ENCODE data around the gene RNU1-4. TPM values are rescaled to one million over a fixed set of nuclear protein-coding genes. Genes with fewer than 3 reads are reported as not detected.
"Not testable (repeated sequence)": the region's sequence is repeated elsewhere in the genome, so short reads cannot be mapped to it uniquely, and the experiment has no call there.

RNU1-4 gene
- total and polyA plus RNA-seq, 12 donors, result 635 to 5,242 (median 1,949) TPM; not detected in 2

GRCh38 chr1:16748710-16749109 is 8.4 kb downstream of the RNU1-4 start:
- DNase-seq; H3K27me3 ChIP-seq; H3K4me3 ChIP-seq; H3K27ac ChIP-seq; H3K36me3 ChIP-seq; H3K4me1 ChIP-seq; intact Hi-C loops (cut with DNase I); H3K9me3 ChIP-seq: not testable (repeated sequence)
- peak in 3 of 8 donors; percentile 11 to 49 (median 29) for ATAC-seq
- WGBS, 2 donors, result 81 to 83% methylated on average over 20 to 21 of the region's 26 CpGs

- H3K27me3 ChIP-seq; H3K4me1 ChIP-seq; H3K9me3 ChIP-seq; H3K4me3 ChIP-seq; H3K36me3 ChIP-seq; intact Hi-C loops (cut with DNase I); H3K27ac ChIP-seq; DNase-seq: not testable (repeated sequence)
- 81 to 100% methylated on average over 2 to 4 of the region's 19 CpGs for WGBS, 2 donors
- ATAC-seq, result peak in 7 of 8 donors; percentile 25 to 82 (median 51)
These were observed 9.9 kb downstream of the RNU1-4 start for GRCh38 chr1:16749910-16750888.

- ATAC-seq; H3K36me3 ChIP-seq; H3K9me3 ChIP-seq; H3K4me3 ChIP-seq; H3K27ac ChIP-seq; intact Hi-C loops (cut with DNase I); H3K4me1 ChIP-seq; DNase-seq; H3K27me3 ChIP-seq: not testable (repeated sequence)
- WGBS, 2 donors, result no CpG with 5 or more reads among the region's 3 CpGs
These were observed 12.5 kb downstream of the RNU1-4 start for GRCh38 chr1:16752770-16753169.

GRCh38 chr1:16755385-16755784 is 15.1 kb downstream of the RNU1-4 start:
- intact Hi-C loops (cut with DNase I), result not testable (repeated sequence)

GRCh38 chr1:16755932-16756331 is 15.6 kb downstream of the RNU1-4 start:
- H3K4me1 ChIP-seq; intact Hi-C loops (cut with DNase I); H3K9me3 ChIP-seq; ATAC-seq; DNase-seq; H3K27ac ChIP-seq; H3K4me3 ChIP-seq; H3K36me3 ChIP-seq: not testable (repeated sequence)
- WGBS, 2 donors, result 55 to 86% methylated on average over 2 of the region's 2 CpGs
- peaks cover 4 to 27% (median 12%) of the 10 kb centered on the region in 7 donors for H3K27me3 ChIP-seq

More at GRCh38 chr1:16755385-16755784, 15.1 kb downstream of the RNU1-4 start:
- H3K4me1 ChIP-seq, H3K36me3 ChIP-seq, H3K27ac ChIP-seq, H3K4me3 ChIP-seq, DNase-seq, ATAC-seq, H3K9me3 ChIP-seq: not testable (repeated sequence)
- H3K27me3 ChIP-seq, result peaks cover 4 to 21% (median 10%) of the 10 kb centered on the region in 7 donors
- WGBS, 2 donors, result no CpG with 5 or more reads among the region's 1 CpG

- H3K9me3 ChIP-seq; H3K36me3 ChIP-seq; H3K4me1 ChIP-seq; H3K27ac ChIP-seq; H3K4me3 ChIP-seq; DNase-seq; intact Hi-C loops (cut with DNase I): not testable (repeated sequence)
- WGBS, 2 donors, result no CpG with 5 or more reads among the region's 6 CpGs
- ATAC-seq, result peak in 2 of 8 donors; percentile 11 to 32
- H3K27me3 ChIP-seq, result peaks cover 4 to 28% (median 12%) of the 10 kb centered on the region in 7 donors
These were observed 17.3 kb downstream of the RNU1-4 start for GRCh38 chr1:16757574-16757973.

GRCh38 chr1:16758060-16758459 is 17.7 kb downstream of the RNU1-4 start:
- H3K4me3 ChIP-seq; H3K9me3 ChIP-seq; intact Hi-C loops (cut with DNase I); DNase-seq; ATAC-seq; H3K27ac ChIP-seq; H3K36me3 ChIP-seq; H3K4me1 ChIP-seq: not testable (repeated sequence)
- peaks cover 4 to 28% (median 12%) of the 10 kb centered on the region in 7 donors for H3K27me3 ChIP-seq
- WGBS, 2 donors, result 83 to 85% methylated on average over 4 of the region's 5 CpGs

- Histone ChIP-seq H3K27me3 (peaks cover 4 to 28% (median 12%) of the 10 kb centered on the region in 7 donors), H3K4me3 (peak overlapping the region in 1 of 10 donors; percentile 3)
- H3K36me3 ChIP-seq; intact Hi-C loops (cut with DNase I); H3K27ac ChIP-seq; H3K9me3 ChIP-seq; DNase-seq; H3K4me1 ChIP-seq: not testable (repeated sequence)
- 11 to 22% methylated on average over 38 to 40 of the region's 40 CpGs for WGBS, 2 donors
- peak in 5 of 8 donors; percentile 15 to 39 (median 27) for ATAC-seq
These were observed 18.8 kb downstream of the RNU1-4 start for GRCh38 chr1:16759041-16759493.

GRCh38 chr1:16759650-16760455 is 19.5 kb downstream of the RNU1-4 start:
- ATAC-seq, result peak in 5 of 8 donors; percentile 15 to 49 (median 23)
- H3K4me3 ChIP-seq; DNase-seq; H3K27ac ChIP-seq; H3K9me3 ChIP-seq; H3K4me1 ChIP-seq; intact Hi-C loops (cut with DNase I); H3K36me3 ChIP-seq: not testable (repeated sequence)
- H3K27me3 ChIP-seq, result peaks cover 4 to 36% (median 18%) of the 10 kb centered on the region in 7 donors
- 42 to 44% methylated on average over 12 to 13 of the region's 62 CpGs for WGBS, 2 donors

- H3K4me3 ChIP-seq; H3K36me3 ChIP-seq; H3K27ac ChIP-seq; H3K9me3 ChIP-seq; DNase-seq; H3K4me1 ChIP-seq; intact Hi-C loops (cut with DNase I): not testable (repeated sequence)
- whole genome bisulfite sequencing, 2 donors, result 86 to 88% methylated on average over 8 of the region's 11 CpGs
- H3K27me3 ChIP-seq, result peaks cover 4 to 42% (median 24%) of the 10 kb centered on the region in 7 donors
- ATAC-seq, result peak in 1 of 8 donors; percentile 42
These were observed 20.1 kb downstream of the RNU1-4 start for GRCh38 chr1:16760456-16760765.
